H1 (cell line): ENCODE data around the gene TRPV6. TPM values are rescaled to one million over a fixed set of nuclear protein-coding genes. Genes with fewer than 3 reads are reported as not detected.

Source experiments
- CTCF ChIA-PET: fragments of 300-600 bp; sonication (Branson Sonifier 250); formaldehyde crosslinking; loops from one replicate; lab custom pipeline; 2021; ENCODE audit not compliant: partially characterized antibody; lab: Charles Lee
- POLR2A ChIA-PET: fragments of 300-600 bp; sonication (Branson Sonifier 250); formaldehyde crosslinking; loops from one replicate; lab custom pipeline; 2021; ENCODE audit warnings: inconsistent platforms; ENCODE audit not compliant: partially characterized antibody; lab: Charles Lee
- DNase-seq, 2 experiments: peaks; one replicate each; pipeline versions ENCODE4 v3.0.0 to v3.0.0-alpha.2; 2010 to 2022; ENCODE audit warnings: low spot score in 2 of 2, low read depth in 1 of 2, mixed read lengths in 1 of 2
- FAIRE-seq: peaks from 2 replicates; lab custom pipeline; 2011; peaks lifted over from hg19 to GRCh38; lab: Jason Lieb, UNC
- H2AFZ ChIP-seq: 2 replicates; pipeline ENCODE4 v1.8.1; 2012; ENCODE audit warnings: low read length, inconsistent platforms
- H2AK5ac ChIP-seq: 2 replicates; pipeline ENCODE4 v1.6.1; 2013; ENCODE audit warnings: low read depth, low read length
- H2BK120ac ChIP-seq: replicated peaks from 2 replicates; pipeline ENCODE3; 2013; ENCODE audit warnings: low read depth, low read length, inconsistent platforms
- H2BK12ac ChIP-seq: 2 replicates; pipeline ENCODE4 v1.6.1; 2013; ENCODE audit warnings: low read depth, low read length
- H2BK15ac ChIP-seq: 2 replicates; pipeline ENCODE4 v1.6.1; 2013; ENCODE audit warnings: low read length
- H2BK20ac ChIP-seq: 2 replicates; pipeline ENCODE4 v1.6.1; 2013; ENCODE audit warnings: low read length
- H2BK5ac ChIP-seq: 2 replicates; pipeline ENCODE4 v1.6.1; 2013; ENCODE audit warnings: low read depth, low read length
- H3K14ac ChIP-seq: 2 replicates; pipeline ENCODE4 v1.6.1; 2013; ENCODE audit warnings: inconsistent platforms; ENCODE audit not compliant: insufficient read length
- H3K18ac ChIP-seq: 2 replicates; pipeline ENCODE4 v1.6.1; 2013; ENCODE audit warnings: low read length; ENCODE audit errors: extremely low read depth
- H3K23ac ChIP-seq: 2 replicates; pipeline ENCODE4 v1.6.1; 2013; ENCODE audit warnings: inconsistent platforms; ENCODE audit not compliant: insufficient read length
- H3K23me2 ChIP-seq: 2 replicates; pipeline ENCODE4 v1.6.1; 2013; ENCODE audit warnings: low read depth, low read length
- H3K27ac ChIP-seq: 2 replicates; pipeline ENCODE4 v1.6.1; 2011; ENCODE audit warnings: low read depth, low read length, inconsistent platforms
- H3K27me3 ChIP-seq, 4 experiments: replicated peaks in 1 of 4; 1 replicate in 1 of 4; 2 replicates in 3 of 4; pipeline versions ENCODE4 v1.6.1 to v1.8.1; 2011 to 2013; ENCODE audit warnings: low read length in 3 of 4, mild to moderate bottlenecking in 3 of 4, inconsistent platforms in 2 of 4, mixed read lengths in 2 of 4, moderate library complexity in 1 of 4; ENCODE audit not compliant: control insufficient read depth in 3 of 4, insufficient read depth in 3 of 4; ENCODE audit errors: extremely low read depth in 1 of 4
- H3K36me3 ChIP-seq, 4 experiments: 2 replicates each; pipeline versions ENCODE4 v1.6.1 to v1.8.1; 2011 to 2013; ENCODE audit warnings: mild to moderate bottlenecking in 4 of 4, low read length in 3 of 4, moderate library complexity in 2 of 4, control low read depth in 1 of 4, inconsistent platforms in 1 of 4; ENCODE audit not compliant: insufficient read depth in 4 of 4, control insufficient read depth in 2 of 4
- H3K4ac ChIP-seq: replicated peaks from 2 replicates; pipeline ENCODE3; 2013; ENCODE audit warnings: low read length, low read depth, mixed read lengths, inconsistent platforms; ENCODE audit not compliant: insufficient read length
- H3K4me1 ChIP-seq, 4 experiments: replicated peaks in 1 of 4; 1 replicate in 1 of 4; 2 replicates in 3 of 4; pipeline versions ENCODE4 v1.6.1 to v1.8.1; 2011 to 2013; ENCODE audit warnings: low read length in 3 of 4, inconsistent platforms in 2 of 4, mixed read lengths in 1 of 4; ENCODE audit not compliant: insufficient read depth in 4 of 4, control insufficient read depth in 3 of 4
- H3K4me2 ChIP-seq, 2 experiments: 2 replicates each; pipeline versions ENCODE4 v1.6.1 to v1.8.1; 2011 to 2013; ENCODE audit warnings: low read depth in 2 of 2, low read length in 2 of 2, control low read depth in 1 of 2, inconsistent platforms in 1 of 2, mild to moderate bottlenecking in 1 of 2; ENCODE audit not compliant: insufficient read depth in 1 of 2
- H3K4me3 ChIP-seq, 4 experiments: fragments of 200-600, 300-600 bp in 1 of 4; sonication (generic), shearing (Covaris generic), sonication (Bioruptor Twin) in 1 of 4; 2 replicates each; pipeline versions ENCODE4 v1.5.1 to v1.8.1; 2011 to 2016; ENCODE audit warnings: low read length in 4 of 4, low read depth in 3 of 4, control low read depth in 2 of 4, inconsistent platforms in 2 of 4, mild to moderate bottlenecking in 2 of 4, mixed read lengths in 1 of 4, moderate library complexity in 1 of 4; ENCODE audit not compliant: insufficient read depth in 2 of 4; ENCODE audit errors: extremely low read depth in 1 of 4
- H3K56ac ChIP-seq: replicated peaks from 2 replicates; pipeline ENCODE3; 2013; ENCODE audit warnings: low read depth, mild to moderate bottlenecking, mixed read lengths, low read length, inconsistent platforms; ENCODE audit not compliant: insufficient read length
- H3K79me1 ChIP-seq: 2 replicates; pipeline ENCODE4 v1.6.1; 2013; ENCODE audit warnings: low read depth, low read length, control low read depth
- H3K79me2 ChIP-seq, 2 experiments: 2 replicates each; pipeline versions ENCODE4 v1.6.1 to v1.8.1; 2012 to 2013; ENCODE audit warnings: low read length in 2 of 2, mild to moderate bottlenecking in 2 of 2, inconsistent platforms in 1 of 2; ENCODE audit not compliant: insufficient read depth in 2 of 2, control insufficient read depth in 1 of 2
- H3K9ac ChIP-seq, 4 experiments: replicated peaks in 1 of 4; 1 replicate in 1 of 4; 2 replicates in 3 of 4; pipeline versions ENCODE4 v1.6.1 to v1.8.1; 2011 to 2013; ENCODE audit warnings: low read depth in 3 of 4, low read length in 3 of 4, control low read depth in 2 of 4, mild to moderate bottlenecking in 2 of 4, moderate library complexity in 2 of 4, inconsistent platforms in 1 of 4; ENCODE audit errors: extremely low read depth in 1 of 4
- H3K9me3 ChIP-seq, 2 experiments: 2 replicates each; pipeline versions ENCODE4 v1.6.1 to v1.8.1; 2012 to 2013; ENCODE audit warnings: mild to moderate bottlenecking in 2 of 2, moderate library complexity in 2 of 2, control low read depth in 1 of 2, inconsistent platforms in 1 of 2, low read depth in 1 of 2, low read length in 1 of 2, mixed read lengths in 1 of 2; ENCODE audit not compliant: insufficient read depth in 2 of 2
- H4K20me1 ChIP-seq, 2 experiments: replicated peaks in 1 of 2; 2 replicates each; pipeline versions ENCODE3 to v1.8.1; 2011 to 2013; ENCODE audit warnings: inconsistent platforms in 2 of 2, low read length in 2 of 2, mild to moderate bottlenecking in 1 of 2; ENCODE audit not compliant: insufficient read depth in 2 of 2, control insufficient read depth in 1 of 2
- H4K5ac ChIP-seq: 2 replicates; pipeline ENCODE4 v1.6.1; 2013; ENCODE audit warnings: low read length, low read depth, mixed read lengths, inconsistent platforms; ENCODE audit not compliant: insufficient read length
- H4K8ac ChIP-seq: 2 replicates; pipeline ENCODE4 v1.8.0; 2013; ENCODE audit warnings: mild to moderate bottlenecking, moderate library complexity, low read length, inconsistent platforms; ENCODE audit not compliant: insufficient read depth; ENCODE audit errors: extremely low read depth
- H4K91ac ChIP-seq: replicated peaks from 2 replicates; pipeline ENCODE3; 2013; ENCODE audit warnings: low read length, mixed read lengths, inconsistent platforms; ENCODE audit not compliant: insufficient read length
- MAX ChIP-seq: IDR thresholded peaks from 2 replicates; pipeline ENCODE4 v1.6.1; 2012; ENCODE audit warnings: inconsistent platforms
- WGBS, 2 experiments: shearing (Covaris generic) in 1 of 2; methylation state at CpG; one replicate each; pipeline versions ENCODE4 v1.1.6 to v1.1.7; 2013 to 2015; ENCODE audit warnings: low lambda C conversion rate in 2 of 2, mixed read lengths in 2 of 2, inconsistent platforms in 1 of 2, low coverage in 1 of 2, missing lambda C conversion rate in 1 of 2; ENCODE audit not compliant: insufficient replicate concordance in 2 of 2, insufficient coverage in 1 of 2, insufficient read length in 1 of 2; ENCODE audit errors: extremely low coverage in 1 of 2, missing lambda C conversion rate in 1 of 2; 5-methylcytosine and 5-hydroxymethylcytosine counted together
- polyA plus RNA-seq, 7 experiments: library from polyadenylated mRNA; depleted of rRNA in 3 of 7; stranded (reverse) in 5 of 7; unstranded in 2 of 7; fragments of >200 nt in 5 of 7; fragments of 200-250 nt in 2 of 7; gene quantifications; 1 replicate in 5 of 7; 2 replicates in 1 of 7; 4 replicates in 1 of 7; pipeline versions ENCODE4 v1.2.1 to v1.2.3, GENCODE V29; 2011 to 2013; ENCODE audit warnings: missing spikeins in 2 of 7, mixed read lengths in 2 of 7
- total RNA-seq: library from RNA; stranded (reverse); fragmentation: NEBNext Ultra II Directional; extraction: Animal tissue kit (Norgen Biotek cat#: 25700); gene quantifications from 2 replicates; pipeline ENCODE4 v1.2.1, GENCODE V29; 2021

TRPV6 gene
- total and polyA plus RNA-seq, 2 of the 8 experiments (the other 6 are each of a cell fraction or from before 2014, with no cell fraction given): 0.52 to 1.1 TPM

- H2BK12ac ChIP-seq: no peak overlapping the region
- 81% methylated on average over 7 of the region's 7 CpGs; no CpG with 5 or more reads in 1 of the 2 experiments for WGBS, 2 experiments
- no peak for TF ChIP-seq MAX
- TF ChIP-seq, all 59 proteins: peak for 0
- Histone ChIP-seq H4K5ac (no peak overlapping the region), H3K4me3 (no peak overlapping the region), H3K79me2 (no peaks in the 10 kb centered on the region), H3K18ac (no peak overlapping the region), H4K8ac (no peak overlapping the region), H3K27me3 (peaks cover 0 to 8% (median 0%) of the 10 kb centered on the region in 4 experiments; a peak in 4 of 7 replicates), H3K9ac (no peak overlapping the region), H3K9me3 (no peaks in the 10 kb centered on the region), H2AFZ (no peak overlapping the region), H3K27ac (no peak overlapping the region), H3K79me1 (no peaks in the 10 kb centered on the region), H2BK5ac (no peak overlapping the region), H4K91ac (no peak overlapping the region), H3K36me3 (no peaks in the 10 kb centered on the region), H3K23me2 (no peaks in the 10 kb centered on the region), H2AK5ac (no peak overlapping the region), H3K14ac (no peak overlapping the region), H3K4me2 (no peak overlapping the region), H3K4me1 (no peaks in the 10 kb centered on the region; a peak in 1 of 7 replicates), H3K4ac (no peak overlapping the region), H3K56ac (no peak overlapping the region), H3K23ac (no peak overlapping the region), H4K20me1 (no peaks in the 10 kb centered on the region), H2BK120ac (no peak overlapping the region), H2BK20ac (no peak overlapping the region), H2BK15ac (no peak overlapping the region)
- FAIRE-seq (no peak), DNase-seq (no peak)
- CTCF ChIA-PET: interaction anchor here (0.7 to 3.6 kb wide), 20 partner anchors 8 to 340 kb away, joined by 3 to 36 read pairs (median 6); partner anchors contain the start of genes LLCFC1 and TRPV5
- POLR2A ChIA-PET: no interaction called here
Observed at GRCh38 chr7:142927085-142927745, 41.7 kb upstream of the TRPV6 start.
